ENCODE data around the gene NPC2.
A peak's percentile ranks its signal among the peaks of the same experiment; 100 is the strongest.

Gene NPC2

DNA sequence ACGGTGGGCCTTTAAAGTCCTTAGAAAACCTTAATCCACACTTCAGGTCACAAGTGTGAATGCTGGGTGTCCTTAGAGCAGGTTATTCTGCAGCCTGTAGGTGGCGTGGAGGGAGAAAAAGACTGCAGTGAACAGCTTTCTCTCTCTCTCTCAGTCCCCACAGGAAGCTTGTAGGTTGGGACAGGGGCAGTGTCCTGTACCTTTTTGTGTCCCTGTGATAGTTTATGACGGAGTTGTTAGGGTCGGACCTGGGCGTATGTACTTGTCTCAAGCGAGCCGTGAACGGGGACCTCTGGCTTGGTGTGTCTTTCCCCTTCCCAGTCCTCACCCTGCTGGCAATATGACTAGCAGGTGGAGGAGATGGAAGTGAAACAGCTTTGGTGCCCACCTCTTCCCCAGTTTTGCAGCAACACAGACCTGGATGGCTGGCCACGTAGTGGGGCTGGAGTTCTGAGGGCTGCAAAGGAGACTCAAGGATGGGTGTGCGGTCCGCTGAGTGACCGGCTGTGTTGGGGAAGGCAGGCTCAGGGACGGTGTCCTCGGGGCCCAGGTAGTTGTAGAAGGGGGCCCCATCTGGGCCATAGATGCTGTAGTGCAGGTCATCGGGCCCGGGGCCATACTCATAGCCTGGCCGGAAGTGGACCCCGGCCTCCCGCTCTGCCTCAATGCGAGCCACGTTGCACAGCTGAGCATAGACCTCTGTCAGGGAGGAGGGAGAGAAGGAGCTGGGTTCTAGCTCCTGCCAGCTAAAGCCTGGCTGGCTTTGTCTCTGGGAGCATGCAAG is 9.3 kb upstream of the NPC2 start:
- Histone ChIP-seq H3K27ac (no peak overlapping the region), H3K36me3 (ENCODE audit: insufficient read depth, low read length) (no peaks in the 10 kb centered on the region), H3K9ac (ENCODE audit: insufficient read length) (no peak overlapping the region), H3K4me3 (no peak overlapping the region), H3K9me3 (ENCODE audit: low read depth, low read length) (no peaks in the 10 kb centered on the region)
- no peak for TF ChIP-seq EZH2 (IDR thresholded peaks at IDR 0.05)
- no peak for TF ChIP-seq POLR2AphosphoS5 (IDR thresholded peaks at IDR 0.05; ENCODE audit: borderline replicate concordance, low read depth, low read length)
- no peak for DNase-seq (ENCODE audit: low read depth, low spot score)

DNA sequence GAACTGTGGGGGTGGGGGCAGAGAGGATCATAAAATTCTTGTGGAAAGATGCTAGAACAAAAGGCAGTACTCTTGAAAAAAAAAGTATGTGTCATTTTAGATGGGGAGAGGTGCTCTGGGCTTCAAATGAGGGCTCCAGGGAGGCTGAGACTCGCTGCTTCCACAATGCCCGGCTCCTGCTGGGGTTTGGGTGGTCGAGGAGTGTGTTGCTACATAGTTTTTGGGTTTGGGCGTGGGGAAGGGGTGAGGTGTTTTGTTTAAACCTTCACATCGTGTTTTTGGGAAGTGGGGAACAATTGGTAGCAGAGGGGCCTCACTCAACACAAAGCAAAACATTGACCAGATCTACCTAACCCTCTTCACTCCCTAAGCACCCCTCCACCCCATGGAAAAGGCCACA is 8.6 kb upstream of the NPC2 start:
- Histone ChIP-seq H3K4me3 (no peak overlapping the region), H3K27ac (no peak overlapping the region), H3K9me3 (ENCODE audit: low read depth, low read length) (no peaks in the 10 kb centered on the region), H3K9ac (ENCODE audit: insufficient read length) (no peak overlapping the region), H3K36me3 (ENCODE audit: insufficient read depth, low read length) (no peaks in the 10 kb centered on the region)
- TF ChIP-seq FOXP2 (optimal IDR thresholded peaks at IDR 0.05; ENCODE audit: control extremely low read depth, extremely low read length, insufficient read depth) (no peak), EZH2 (IDR thresholded peaks at IDR 0.05) (no peak), POLR2AphosphoS5 (IDR thresholded peaks at IDR 0.05; ENCODE audit: borderline replicate concordance, low read depth, low read length) (no peak)
- no peak for DNase-seq (ENCODE audit: low read depth, low spot score)

DNA sequence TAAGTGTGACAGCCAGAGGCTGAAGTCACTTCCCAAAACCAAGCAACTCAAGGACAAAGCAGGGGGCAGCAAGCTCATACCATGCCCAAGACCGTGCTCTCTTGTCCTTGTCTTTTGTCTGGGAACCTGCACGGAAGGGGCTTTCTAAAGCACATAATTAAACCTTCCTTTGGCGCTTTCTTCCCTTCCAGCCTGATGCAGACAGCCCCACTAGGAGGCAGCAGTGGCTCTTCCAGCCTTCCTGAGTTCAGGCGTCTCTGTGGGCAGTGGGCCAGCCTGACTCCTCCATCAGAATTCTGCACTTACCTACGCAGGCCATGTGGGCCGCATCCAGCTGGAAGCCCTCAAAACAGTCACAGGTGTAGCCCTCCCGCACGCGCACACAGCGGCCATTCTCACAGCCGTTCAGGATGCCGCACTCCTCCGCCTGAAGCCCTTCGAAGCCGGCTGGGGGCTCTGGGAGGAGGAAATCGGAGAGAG is 8.1 kb upstream of the NPC2 start:
- no peak overlapping the region for H3K9ac ChIP-seq (ENCODE audit: insufficient read length)

DNA sequence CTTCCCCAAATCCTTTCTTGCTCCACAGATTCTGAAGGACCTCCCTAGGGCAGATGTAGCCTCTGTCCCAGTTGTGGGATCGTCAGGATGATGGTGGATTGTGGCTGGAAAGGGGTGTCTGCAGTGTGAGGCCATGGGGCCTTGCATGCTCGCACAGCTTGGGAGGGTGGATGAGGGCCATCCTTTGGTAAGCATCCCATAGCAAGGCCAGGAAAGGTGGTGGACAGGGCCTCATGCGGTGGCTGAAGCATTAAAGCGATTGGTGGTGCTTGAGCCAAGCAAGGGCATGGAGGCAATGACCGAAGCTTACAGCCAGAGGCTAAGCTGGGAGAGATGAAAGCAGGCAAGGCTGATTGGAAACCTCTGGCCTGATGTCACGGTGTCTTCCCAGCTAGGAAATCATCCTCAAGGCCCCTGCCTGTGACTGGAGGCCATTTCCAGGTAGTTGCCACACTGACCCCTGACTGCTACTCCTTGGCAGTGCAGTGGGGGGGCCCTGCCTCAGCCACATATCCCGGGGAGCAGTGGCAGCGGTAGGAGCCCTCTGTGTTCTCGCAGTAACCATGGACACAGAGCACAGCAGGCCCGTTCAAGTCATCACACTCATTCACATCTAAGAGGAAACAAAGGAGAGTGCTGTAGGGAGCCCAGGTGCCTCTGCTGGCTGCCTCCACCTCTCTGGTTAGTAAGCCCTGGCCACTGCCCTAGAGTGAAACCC is 7.5 kb upstream of the NPC2 start:
- H3K4me3 ChIP-seq: no peak overlapping the region
- H3K27ac ChIP-seq: no peak overlapping the region
- TF ChIP-seq POLR2AphosphoS5 (IDR thresholded peaks at IDR 0.05; ENCODE audit: borderline replicate concordance, low read depth, low read length): no peak
- TF ChIP-seq EZH2 (IDR thresholded peaks at IDR 0.05): no peak
- no peak for TF ChIP-seq FOXP2 (optimal IDR thresholded peaks at IDR 0.05; ENCODE audit: control extremely low read depth, extremely low read length, insufficient read depth)
- no peak for DNase-seq (ENCODE audit: low read depth, low spot score)
- H3K9ac ChIP-seq (ENCODE audit: insufficient read length): no peak overlapping the region
- no peaks in the 10 kb centered on the region for H3K36me3 ChIP-seq (ENCODE audit: insufficient read depth, low read length)
- no peaks in the 10 kb centered on the region for H3K9me3 ChIP-seq (ENCODE audit: low read depth, low read length)

More for the DNA sequence above, 8.1 kb upstream of the NPC2 start:
- DNase-seq (ENCODE audit: low read depth, low spot score): no peak
- H3K4me3 ChIP-seq: no peak overlapping the region
- TF ChIP-seq FOXP2 (optimal IDR thresholded peaks at IDR 0.05; ENCODE audit: control extremely low read depth, extremely low read length, insufficient read depth) (no peak), EZH2 (IDR thresholded peaks at IDR 0.05) (no peak), POLR2AphosphoS5 (IDR thresholded peaks at IDR 0.05; ENCODE audit: borderline replicate concordance, low read depth, low read length) (no peak)
- H3K27ac ChIP-seq: no peak overlapping the region
- H3K9me3 ChIP-seq (ENCODE audit: low read depth, low read length): no peaks in the 10 kb centered on the region
- H3K36me3 ChIP-seq (ENCODE audit: insufficient read depth, low read length): no peaks in the 10 kb centered on the region

DNA sequence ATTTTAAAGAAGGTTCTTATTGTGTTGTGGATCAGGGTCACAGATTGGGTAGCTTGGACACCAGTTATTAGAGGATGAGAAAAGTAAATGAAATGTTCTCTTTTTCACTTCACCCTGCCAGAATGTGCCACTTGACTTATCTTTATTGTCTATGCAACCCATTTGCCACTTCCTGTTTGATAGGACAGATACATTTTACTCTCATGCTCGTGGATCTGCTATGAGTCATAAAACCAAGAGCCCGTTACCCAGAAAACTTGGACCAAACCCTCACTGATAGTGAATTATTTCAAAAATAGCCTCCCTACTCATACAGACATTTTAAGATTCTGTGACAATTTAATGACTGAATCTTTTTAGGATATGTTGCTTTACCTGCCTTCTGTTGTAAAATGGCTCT is 2.3 kb upstream of the NPC2 start:
- TF ChIP-seq EZH2 (IDR thresholded peaks at IDR 0.05): no peak
- TF ChIP-seq FOXP2 (optimal IDR thresholded peaks at IDR 0.05; ENCODE audit: control extremely low read depth, extremely low read length, insufficient read depth): no peak
- Histone ChIP-seq H3K4me3 (no peak overlapping the region), H3K9me3 (ENCODE audit: low read depth, low read length) (no peaks in the 10 kb centered on the region), H3K36me3 (ENCODE audit: insufficient read depth, low read length) (no peaks in the 10 kb centered on the region), H3K27ac (no peak overlapping the region), H3K9ac (ENCODE audit: insufficient read length) (no peak overlapping the region)
- DNase-seq (ENCODE audit: low read depth, low spot score): no peak

DNA sequence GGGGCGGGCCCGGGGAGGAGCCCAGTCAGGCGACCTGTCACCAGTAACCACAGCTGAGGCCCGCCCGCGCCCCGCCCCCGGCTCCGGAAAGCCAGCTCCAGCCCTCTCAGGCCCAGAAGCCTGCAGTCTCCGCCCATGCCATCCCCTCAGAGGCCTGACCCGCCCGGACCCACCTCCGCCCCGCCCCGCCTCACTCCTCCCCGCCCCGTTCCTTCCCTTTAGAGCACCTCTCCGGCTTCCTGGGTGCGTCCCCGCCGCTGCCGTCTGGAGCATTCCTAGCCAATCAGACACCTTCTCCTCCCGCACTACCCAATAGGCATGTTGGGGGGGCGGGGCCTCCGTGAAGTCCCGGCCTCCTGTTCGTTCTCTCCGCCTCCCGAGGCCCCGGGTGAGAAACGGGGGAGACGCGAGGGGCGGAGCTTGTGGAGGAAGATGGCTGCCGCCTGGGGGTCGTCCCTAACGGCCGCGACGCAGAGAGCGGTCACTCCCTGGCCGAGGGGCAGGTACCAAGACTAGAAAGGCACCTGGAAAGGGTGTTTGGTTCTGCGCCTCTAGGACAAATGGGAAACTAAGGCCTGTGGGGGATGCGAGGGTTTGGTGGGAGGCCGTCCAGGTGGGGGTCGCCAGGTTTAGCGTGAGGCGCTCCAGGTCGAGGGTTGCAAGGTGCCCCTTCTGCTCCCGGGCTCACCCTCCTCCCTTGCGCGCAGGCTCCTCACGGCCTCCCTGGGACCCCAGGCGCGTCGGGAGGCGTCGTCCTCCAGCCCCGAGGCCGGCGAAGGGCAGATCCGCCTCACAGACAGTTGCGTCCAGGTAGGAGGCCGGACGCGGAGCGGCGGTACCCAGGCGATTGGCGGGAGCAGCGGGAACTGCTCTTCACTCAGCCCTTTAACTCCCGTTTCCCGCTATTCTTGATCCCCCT is 497 bp upstream of the NPC2 start, which contains the start of gene ISCA2:
Gene ISCA2 (plus strand): TSS at position 423 of the 919 bp plus-strand sequence. CDS start 10 bp downstream, at position 433.
- H3K27ac ChIP-seq: no peak within 1 kb of the TSS
- H3K9me3 ChIP-seq (ENCODE audit: low read depth, low read length): no peaks in the 10 kb centered on the region
- DNase-seq (ENCODE audit: low read depth, low spot score): peak; percentile 78
- TF ChIP-seq FOXP2 (optimal IDR thresholded peaks at IDR 0.05; ENCODE audit: control extremely low read depth, extremely low read length, insufficient read depth) (no peak), POLR2AphosphoS5 (IDR thresholded peaks at IDR 0.05; ENCODE audit: borderline replicate concordance, low read depth, low read length) (peak; percentile 84), EZH2 (IDR thresholded peaks at IDR 0.05) (no peak)
- H3K9ac ChIP-seq (ENCODE audit: insufficient read length): peak within 1 kb of the TSS; percentile 89
- peak within 1 kb of the TSS; percentile 98 for H3K4me3 ChIP-seq
- H3K36me3 ChIP-seq (ENCODE audit: insufficient read depth, low read length): no peaks in the 10 kb centered on the region

DNA sequence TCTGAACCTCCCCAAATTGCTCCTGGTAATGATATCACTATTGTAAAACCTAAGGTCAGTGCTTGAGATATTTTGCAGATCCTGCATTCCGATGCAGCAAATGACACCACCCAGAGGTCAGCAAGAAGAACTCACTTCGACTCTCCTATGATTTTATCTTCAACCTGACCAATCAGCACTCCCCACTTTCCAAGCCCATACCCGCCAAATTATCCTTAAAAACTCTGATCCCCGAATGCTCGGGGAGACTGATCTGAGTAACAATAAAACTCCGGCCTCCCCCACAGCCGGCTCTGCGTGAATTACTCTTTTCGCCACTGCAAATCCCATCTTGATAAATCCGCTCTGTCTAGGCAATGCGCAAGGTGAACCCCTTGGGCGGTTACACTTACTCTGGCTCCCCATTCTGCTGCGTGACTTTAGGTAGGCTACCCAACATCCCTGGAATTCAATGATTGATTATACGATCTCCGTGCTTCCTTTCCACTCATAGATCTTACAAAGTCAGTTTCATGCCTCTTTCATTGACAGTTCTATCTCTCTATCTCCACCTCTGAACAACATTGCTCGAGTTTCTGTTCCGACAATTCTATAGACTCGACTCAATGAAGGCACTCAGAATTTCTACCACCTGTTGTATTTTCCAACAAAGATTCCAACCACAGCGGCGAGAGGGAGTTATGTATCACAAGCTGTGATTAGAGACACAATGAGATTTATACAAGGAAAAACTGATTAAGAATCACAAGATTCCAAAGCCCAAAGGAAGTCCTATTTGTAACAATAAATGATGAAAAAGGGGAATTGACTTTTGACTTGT is 939 bp downstream of the NPC2 start:
- Histone ChIP-seq H3K27ac (no peak overlapping the region), H3K9ac (ENCODE audit: insufficient read length) (peak overlapping the region; percentile 79), H3K36me3 (ENCODE audit: insufficient read depth, low read length) (no peaks in the 10 kb centered on the region), H3K9me3 (ENCODE audit: low read depth, low read length) (no peaks in the 10 kb centered on the region), H3K4me3 (peak overlapping the region; percentile 98)
- DNase-seq (ENCODE audit: low read depth, low spot score): no peak
- TF ChIP-seq EZH2 (IDR thresholded peaks at IDR 0.05): no peak
- TF ChIP-seq FOXP2 (optimal IDR thresholded peaks at IDR 0.05; ENCODE audit: control extremely low read depth, extremely low read length, insufficient read depth): no peak
- no peak for TF ChIP-seq POLR2AphosphoS5 (IDR thresholded peaks at IDR 0.05; ENCODE audit: borderline replicate concordance, low read depth, low read length)

All from SK-N-MC (cell line).